ENCODE data around the gene GRIK4.
A peak's percentile ranks its signal among the peaks of the same experiment; 100 is the strongest.

GRIK4 gene

GRCh38 chr11:120526241-120526640 lies 14.7 kb downstream of the GRIK4 start:
- DNase-seq: no peak

- no peak for DNase-seq
Observed at GRCh38 chr11:120527111-120527761, 15.7 kb downstream of the GRIK4 start.

GRCh38 chr11:120528749-120529148 lies 17.2 kb downstream of the GRIK4 start:
- DNase-seq: no peak

GRCh38 chr11:120529214-120529613 lies 17.7 kb downstream of the GRIK4 start:
- DNase-seq: no peak

- DNase-seq: no peak
Observed at GRCh38 chr11:120529911-120530310, 18.4 kb downstream of the GRIK4 start.

GRCh38 chr11:120532082-120532831 lies 20.7 kb downstream of the GRIK4 start:
- DNase-seq: no peak

GRCh38 chr11:120532832-120533196 lies 21.3 kb downstream of the GRIK4 start:
- no peak for DNase-seq

- DNase-seq: no peak
Observed at GRCh38 chr11:120536091-120536796, 24.7 kb downstream of the GRIK4 start.

GRCh38 chr11:120536797-120537169 lies 25.2 kb downstream of the GRIK4 start:
- DNase-seq: no peak

GRCh38 chr11:120537996-120538395 lies 26.4 kb downstream of the GRIK4 start:
- no peak for DNase-seq

- no peak for DNase-seq
Observed at GRCh38 chr11:120538707-120539106, 27.2 kb downstream of the GRIK4 start.

GRCh38 chr11:120539667-120540369 lies 28.3 kb downstream of the GRIK4 start:
- no peak for DNase-seq

GRCh38 chr11:120540744-120541465 lies 29.4 kb downstream of the GRIK4 start:
- DNase-seq: no peak

- DNase-seq: no peak
Observed at GRCh38 chr11:120543521-120544215, 32.1 kb downstream of the GRIK4 start.

- no peak for DNase-seq
Observed at GRCh38 chr11:120545813-120546212, 34.3 kb downstream of the GRIK4 start.

GRCh38 chr11:120546312-120547205 lies 35.0 kb downstream of the GRIK4 start:
- peak in 1 of 2 experiments; percentile 4 for DNase-seq

GRCh38 chr11:120547316-120547715 lies 35.8 kb downstream of the GRIK4 start:
- DNase-seq: no peak

GRCh38 chr11:120547811-120548681 lies 36.5 kb downstream of the GRIK4 start:
- peak in 1 of 2 experiments; percentile 16 for DNase-seq

GRCh38 chr11:120548682-120549209 lies 37.2 kb downstream of the GRIK4 start:
- DNase-seq: no peak

- no peak for DNase-seq
Observed at GRCh38 chr11:120549346-120549745, 37.8 kb downstream of the GRIK4 start.

Measured in SW 1271 (cell line).